GM12872 (cell line): ENCODE data around the gene PDE4D.

Experiments used
- TF ChIP-seq, protein P1 (sequence below): IDR thresholded peaks from 3 replicates; pipeline ENCODE4 v1.5.1; 2011; ENCODE audit warnings: low read depth, mild to moderate bottlenecking, low read length, moderate library complexity; ENCODE audit not compliant: insufficient read depth

PDE4D gene

DNA sequence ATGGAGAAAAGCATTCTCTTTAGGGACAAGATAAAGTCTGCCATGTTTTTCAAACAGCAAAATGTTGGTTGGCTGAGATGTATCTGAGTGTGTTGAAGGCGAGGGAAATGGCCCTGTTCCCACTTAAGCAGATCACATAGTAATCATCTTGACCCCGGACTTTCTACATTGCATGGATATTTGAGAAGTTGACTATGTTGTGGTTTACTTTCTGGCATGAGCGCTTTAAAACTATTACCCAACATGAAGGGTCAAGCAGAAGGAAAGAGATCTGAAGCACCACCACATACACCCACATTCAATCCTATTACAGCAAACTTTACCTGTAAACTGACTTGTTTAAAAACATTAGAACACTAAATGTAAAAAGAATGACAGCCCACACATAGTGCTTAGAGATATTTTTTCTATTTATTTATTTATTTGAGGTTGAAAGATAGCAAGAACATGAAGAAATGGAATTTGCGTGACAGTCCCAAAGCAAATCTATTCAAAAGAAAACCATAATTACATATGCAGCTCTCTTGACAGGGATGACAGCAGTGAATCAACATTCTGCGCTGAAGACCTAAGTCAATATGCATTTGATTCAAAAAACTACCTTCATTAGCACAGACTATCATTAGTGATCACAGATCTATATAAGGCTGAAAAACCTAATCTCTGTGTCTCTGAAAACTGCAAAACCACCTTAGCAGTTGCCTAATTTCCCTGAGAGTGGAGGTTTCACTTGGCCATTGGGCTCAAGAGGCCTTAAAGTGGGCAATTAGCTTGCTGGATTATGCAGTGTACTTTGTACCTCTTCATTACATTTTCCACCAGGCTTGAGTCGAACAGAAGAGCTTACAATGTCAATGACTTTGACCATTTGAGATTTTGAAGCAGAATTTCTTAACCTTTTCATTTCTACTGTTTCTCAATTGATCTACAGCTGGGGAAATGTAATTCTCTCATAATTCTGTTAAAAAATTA, 195.0 kb downstream of the PDE4D start:
- TF ChIP-seq, protein P1, sequence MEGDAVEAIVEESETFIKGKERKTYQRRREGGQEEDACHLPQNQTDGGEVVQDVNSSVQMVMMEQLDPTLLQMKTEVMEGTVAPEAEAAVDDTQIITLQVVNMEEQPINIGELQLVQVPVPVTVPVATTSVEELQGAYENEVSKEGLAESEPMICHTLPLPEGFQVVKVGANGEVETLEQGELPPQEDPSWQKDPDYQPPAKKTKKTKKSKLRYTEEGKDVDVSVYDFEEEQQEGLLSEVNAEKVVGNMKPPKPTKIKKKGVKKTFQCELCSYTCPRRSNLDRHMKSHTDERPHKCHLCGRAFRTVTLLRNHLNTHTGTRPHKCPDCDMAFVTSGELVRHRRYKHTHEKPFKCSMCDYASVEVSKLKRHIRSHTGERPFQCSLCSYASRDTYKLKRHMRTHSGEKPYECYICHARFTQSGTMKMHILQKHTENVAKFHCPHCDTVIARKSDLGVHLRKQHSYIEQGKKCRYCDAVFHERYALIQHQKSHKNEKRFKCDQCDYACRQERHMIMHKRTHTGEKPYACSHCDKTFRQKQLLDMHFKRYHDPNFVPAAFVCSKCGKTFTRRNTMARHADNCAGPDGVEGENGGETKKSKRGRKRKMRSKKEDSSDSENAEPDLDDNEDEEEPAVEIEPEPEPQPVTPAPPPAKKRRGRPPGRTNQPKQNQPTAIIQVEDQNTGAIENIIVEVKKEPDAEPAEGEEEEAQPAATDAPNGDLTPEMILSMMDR = no peak

GRCh38 chr5:59694411-59694810, 199.1 kb downstream of the PDE4D start:
- TF ChIP-seq, protein P1 = no peak

DNA sequence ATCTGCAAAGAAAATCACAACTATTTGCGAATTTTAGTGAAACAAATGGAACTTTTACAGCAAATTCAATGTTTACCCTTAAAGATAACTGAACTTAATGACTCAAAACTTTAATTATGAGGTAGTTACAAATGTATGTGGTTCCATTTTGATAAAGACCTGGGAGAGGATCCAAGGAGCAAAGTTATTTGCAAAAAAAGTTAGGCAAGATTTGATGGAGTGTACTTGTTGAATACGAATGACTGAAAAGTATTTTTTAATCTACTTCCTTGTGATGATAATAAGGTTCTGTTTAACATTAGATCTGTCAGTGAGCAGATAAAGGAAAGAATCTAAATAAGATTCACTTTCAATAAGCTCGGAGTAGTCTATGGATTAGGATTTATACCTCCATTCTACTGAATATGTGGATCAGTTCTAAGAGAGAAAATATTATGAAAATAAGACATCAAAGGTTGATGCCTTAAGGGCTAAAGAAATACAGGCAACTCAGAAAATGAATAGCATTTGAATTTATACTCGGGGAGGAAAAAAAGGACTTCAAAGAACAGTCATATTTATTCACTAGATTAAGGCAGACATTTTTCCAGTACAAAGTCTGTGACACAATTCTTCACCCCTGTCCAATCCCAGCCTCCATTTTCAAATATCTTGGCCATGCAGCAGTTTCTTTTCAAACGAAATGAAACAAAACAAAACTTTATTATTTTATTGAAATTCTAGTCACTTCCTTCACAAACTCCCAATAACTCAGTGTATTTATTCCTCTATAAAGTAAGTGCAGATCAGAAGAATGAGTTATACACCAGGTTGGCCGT, 199.8 kb downstream of the PDE4D start:
- TF ChIP-seq, protein P1 = no peak

- TF ChIP-seq, protein P1 = no peak
Measured at GRCh38 chr5:59685793-59686192, 207.7 kb downstream of the PDE4D start.

- TF ChIP-seq, protein P1 = no peak
Measured at GRCh38 chr5:59685191-59685530, 208.4 kb downstream of the PDE4D start.

DNA sequence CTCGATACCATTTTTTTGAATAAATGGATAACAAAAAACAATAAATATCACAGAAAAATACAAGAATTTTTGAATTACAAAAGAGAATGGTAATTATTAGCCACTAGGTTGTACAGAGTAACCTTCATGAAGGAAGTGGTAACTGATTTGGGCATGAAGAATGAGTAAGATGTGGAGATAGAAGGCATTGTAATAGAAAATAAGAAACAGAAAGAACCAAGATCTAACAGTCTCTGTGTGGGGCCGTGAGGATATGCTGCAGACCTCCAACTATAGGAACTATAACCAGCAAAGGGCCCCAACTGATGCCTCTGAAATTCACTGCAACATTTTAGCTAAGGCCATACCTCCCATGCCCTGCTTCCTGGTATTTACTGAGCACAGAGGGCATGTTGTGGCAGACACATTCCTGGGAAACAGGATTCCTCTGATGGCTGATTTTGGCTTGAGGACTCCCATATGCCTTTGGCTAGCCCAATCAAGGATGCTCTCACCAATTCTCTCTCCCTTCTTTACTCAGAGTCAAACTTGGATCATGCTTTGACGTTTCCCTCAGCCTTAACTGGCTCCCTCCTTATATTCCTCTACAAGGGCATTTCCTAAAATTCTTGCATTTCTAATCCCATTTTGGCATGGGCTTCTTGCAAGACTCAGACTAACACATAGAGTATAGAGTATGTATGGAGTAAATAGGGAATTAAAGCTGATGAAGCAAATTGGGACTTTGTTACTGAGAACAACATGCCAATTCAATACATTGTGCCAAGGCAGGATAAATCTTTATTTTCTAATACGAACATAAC, 208.9 kb downstream of the PDE4D start:
- TF ChIP-seq, protein P1 = no peak
